Measurements from ENCODE around the gene ACTL10. TPM values are rescaled to one million over a fixed set of nuclear protein-coding genes. Genes with fewer than 3 reads are reported as not detected.

The ACTL10 gene
- total and polyA plus RNA-seq, 2 of the 13 experiments (the other 11 are each of a cell fraction or from before 2014, with no cell fraction given) = not detected

DNA sequence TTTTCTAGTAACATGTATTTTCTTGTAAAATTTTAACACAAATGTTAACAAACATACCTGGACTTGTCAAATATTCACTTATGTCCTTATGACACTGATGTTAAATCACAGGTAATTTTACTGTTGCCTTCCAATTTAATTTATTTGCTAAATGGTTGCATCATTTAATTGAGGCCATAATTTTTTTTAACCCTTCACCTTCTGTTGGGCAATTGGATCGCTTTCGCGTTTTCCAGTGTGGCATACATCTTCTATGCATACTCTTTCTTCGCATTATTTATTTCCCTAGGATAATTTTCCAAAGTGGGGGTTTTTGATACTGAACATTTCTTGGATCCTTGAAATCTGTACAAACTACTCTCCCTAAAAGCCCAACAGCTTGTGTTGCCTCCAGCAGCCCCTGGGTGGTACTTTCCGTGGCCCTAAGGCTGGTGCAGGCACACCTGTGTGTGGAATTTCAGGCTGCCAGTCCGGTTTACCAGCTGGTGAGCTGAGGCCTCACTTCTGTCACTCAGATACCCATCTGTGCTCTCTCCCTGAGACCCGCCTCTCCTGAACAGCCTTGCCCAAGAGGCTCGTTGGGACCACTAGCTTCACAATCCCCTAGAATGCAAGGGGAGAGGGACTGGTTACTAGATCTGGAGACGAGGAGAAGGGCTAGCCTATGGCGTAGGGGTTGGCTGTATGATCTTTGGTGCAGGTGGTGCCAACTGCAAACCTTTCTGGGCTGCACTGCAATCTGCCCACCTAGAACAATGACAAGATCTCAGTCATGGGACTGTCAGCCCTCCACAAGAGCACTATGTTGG is 15.8 kb upstream of the ACTL10 start (continued):
- TF ChIP-seq, protein P1, sequence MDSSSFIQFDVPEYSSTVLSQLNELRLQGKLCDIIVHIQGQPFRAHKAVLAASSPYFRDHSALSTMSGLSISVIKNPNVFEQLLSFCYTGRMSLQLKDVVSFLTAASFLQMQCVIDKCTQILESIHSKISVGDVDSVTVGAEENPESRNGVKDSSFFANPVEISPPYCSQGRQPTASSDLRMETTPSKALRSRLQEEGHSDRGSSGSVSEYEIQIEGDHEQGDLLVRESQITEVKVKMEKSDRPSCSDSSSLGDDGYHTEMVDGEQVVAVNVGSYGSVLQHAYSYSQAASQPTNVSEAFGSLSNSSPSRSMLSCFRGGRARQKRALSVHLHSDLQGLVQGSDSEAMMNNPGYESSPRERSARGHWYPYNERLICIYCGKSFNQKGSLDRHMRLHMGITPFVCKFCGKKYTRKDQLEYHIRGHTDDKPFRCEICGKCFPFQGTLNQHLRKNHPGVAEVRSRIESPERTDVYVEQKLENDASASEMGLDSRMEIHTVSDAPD (CRISPR knock-in tag; IDR thresholded peaks at IDR 0.05) = no peak
- TF ChIP-seq, protein P2, sequence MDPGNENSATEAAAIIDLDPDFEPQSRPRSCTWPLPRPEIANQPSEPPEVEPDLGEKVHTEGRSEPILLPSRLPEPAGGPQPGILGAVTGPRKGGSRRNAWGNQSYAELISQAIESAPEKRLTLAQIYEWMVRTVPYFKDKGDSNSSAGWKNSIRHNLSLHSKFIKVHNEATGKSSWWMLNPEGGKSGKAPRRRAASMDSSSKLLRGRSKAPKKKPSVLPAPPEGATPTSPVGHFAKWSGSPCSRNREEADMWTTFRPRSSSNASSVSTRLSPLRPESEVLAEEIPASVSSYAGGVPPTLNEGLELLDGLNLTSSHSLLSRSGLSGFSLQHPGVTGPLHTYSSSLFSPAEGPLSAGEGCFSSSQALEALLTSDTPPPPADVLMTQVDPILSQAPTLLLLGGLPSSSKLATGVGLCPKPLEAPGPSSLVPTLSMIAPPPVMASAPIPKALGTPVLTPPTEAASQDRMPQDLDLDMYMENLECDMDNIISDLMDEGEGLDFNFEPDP (CRISPR knock-in tag; conservative IDR thresholded peaks at IDR 0.05) = no peak
- TF ChIP-seq AGO2 (optimal IDR thresholded peaks at IDR 0.05; ENCODE audit: low read depth, low read length) (no peak), MXD4 (CRISPR knock-in tag; IDR thresholded peaks at IDR 0.05) (no peak), PHF8 (CRISPR knock-in tag; IDR thresholded peaks at IDR 0.05) (no peak), TEAD2 (CRISPR knock-in tag; IDR thresholded peaks at IDR 0.05) (no peak), ZNF101 (CRISPR knock-in tag; IDR thresholded peaks at IDR 0.05; ENCODE audit: borderline replicate concordance, low read depth) (no peak), RAD21 (CRISPR knock-in tag; IDR thresholded peaks at IDR 0.05) (no peak), ZNF737 (CRISPR knock-in tag; IDR thresholded peaks at IDR 0.05; ENCODE audit: borderline replicate concordance) (no peak), HOXD1 (CRISPR knock-in tag; IDR thresholded peaks at IDR 0.05) (no peak), CEBPB (IDR thresholded peaks at IDR 0.05; ENCODE audit: borderline replicate concordance, low read depth, low read length) (peak; percentile 19; the same call in 1 of the 2 replicates), ZNF160 (CRISPR knock-in tag; IDR thresholded peaks at IDR 0.05) (no peak), POGZ (CRISPR knock-in tag; IDR thresholded peaks at IDR 0.05) (no peak), ZNF788 (CRISPR knock-in tag; IDR thresholded peaks at IDR 0.05; ENCODE audit: borderline replicate concordance) (no peak)
- TF ChIP-seq, protein P3, sequence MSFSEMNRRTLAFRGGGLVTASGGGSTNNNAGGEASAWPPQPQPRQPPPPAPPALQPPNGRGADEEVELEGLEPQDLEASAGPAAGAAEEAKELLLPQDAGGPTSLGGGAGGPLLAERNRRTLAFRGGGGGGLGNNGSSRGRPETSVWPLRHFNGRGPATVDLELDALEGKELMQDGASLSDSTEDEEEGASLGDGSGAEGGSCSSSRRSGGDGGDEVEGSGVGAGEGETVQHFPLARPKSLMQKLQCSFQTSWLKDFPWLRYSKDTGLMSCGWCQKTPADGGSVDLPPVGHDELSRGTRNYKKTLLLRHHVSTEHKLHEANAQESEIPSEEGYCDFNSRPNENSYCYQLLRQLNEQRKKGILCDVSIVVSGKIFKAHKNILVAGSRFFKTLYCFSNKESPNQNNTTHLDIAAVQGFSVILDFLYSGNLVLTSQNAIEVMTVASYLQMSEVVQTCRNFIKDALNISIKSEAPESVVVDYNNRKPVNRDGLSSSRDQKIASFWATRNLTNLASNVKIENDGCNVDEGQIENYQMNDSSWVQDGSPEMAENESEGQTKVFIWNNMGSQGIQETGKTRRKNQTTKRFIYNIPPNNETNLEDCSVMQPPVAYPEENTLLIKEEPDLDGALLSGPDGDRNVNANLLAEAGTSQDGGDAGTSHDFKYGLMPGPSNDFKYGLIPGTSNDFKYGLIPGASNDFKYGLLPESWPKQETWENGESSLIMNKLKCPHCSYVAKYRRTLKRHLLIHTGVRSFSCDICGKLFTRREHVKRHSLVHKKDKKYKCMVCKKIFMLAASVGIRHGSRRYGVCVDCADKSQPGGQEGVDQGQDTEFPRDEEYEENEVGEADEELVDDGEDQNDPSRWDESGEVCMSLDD (CRISPR knock-in tag; IDR thresholded peaks at IDR 0.05; ENCODE audit: borderline replicate concordance) = no peak
- TF ChIP-seq, protein P4, sequence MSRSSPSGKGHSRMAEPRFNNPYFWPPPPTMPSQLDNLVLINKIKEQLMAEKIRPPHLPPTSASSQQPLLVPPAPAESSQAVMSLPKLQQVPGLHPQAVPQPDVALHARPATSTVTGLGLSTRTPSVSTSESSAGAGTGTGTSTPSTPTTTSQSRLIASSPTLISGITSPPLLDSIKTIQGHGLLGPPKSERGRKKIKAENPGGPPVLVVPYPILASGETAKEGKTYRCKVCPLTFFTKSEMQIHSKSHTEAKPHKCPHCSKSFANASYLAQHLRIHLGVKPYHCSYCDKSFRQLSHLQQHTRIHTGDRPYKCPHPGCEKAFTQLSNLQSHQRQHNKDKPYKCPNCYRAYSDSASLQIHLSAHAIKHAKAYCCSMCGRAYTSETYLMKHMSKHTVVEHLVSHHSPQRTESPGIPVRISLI (CRISPR knock-in tag; IDR thresholded peaks at IDR 0.05; ENCODE audit: borderline replicate concordance) = no peak
- TF ChIP-seq, protein P5, sequence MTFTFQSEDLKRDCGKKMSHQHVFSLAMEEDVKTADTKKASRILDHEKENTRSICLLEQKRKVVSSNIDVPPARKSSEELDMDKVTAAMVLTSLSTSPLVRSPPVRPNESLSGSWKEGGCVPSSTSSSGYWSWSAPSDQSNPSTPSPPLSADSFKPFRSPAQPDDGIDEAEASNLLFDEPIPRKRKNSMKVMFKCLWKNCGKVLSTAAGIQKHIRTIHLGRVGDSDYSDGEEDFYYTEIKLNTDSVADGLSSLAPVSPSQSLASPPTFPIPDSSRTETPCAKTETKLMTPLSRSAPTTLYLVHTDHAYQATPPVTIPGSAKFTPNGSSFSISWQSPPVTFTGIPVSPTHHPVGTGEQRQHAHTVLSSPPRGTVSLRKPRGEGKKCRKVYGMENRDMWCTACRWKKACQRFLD (CRISPR knock-in tag; IDR thresholded peaks at IDR 0.05; ENCODE audit: borderline replicate concordance) = no peak
- TF ChIP-seq, protein P6, sequence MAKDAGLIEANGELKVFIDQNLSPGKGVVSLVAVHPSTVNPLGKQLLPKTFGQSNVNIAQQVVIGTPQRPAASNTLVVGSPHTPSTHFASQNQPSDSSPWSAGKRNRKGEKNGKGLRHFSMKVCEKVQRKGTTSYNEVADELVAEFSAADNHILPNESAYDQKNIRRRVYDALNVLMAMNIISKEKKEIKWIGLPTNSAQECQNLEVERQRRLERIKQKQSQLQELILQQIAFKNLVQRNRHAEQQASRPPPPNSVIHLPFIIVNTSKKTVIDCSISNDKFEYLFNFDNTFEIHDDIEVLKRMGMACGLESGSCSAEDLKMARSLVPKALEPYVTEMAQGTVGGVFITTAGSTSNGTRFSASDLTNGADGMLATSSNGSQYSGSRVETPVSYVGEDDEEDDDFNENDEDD (CRISPR knock-in tag; IDR thresholded peaks at IDR 0.05; ENCODE audit: borderline replicate concordance) = no peak
